Type B pancreatic cell (in vitro differentiated cells): ENCODE results near the gene NAA50. TPM values are rescaled to one million over a fixed set of nuclear protein-coding genes. Genes with fewer than 3 reads are reported as not detected.
A peak's percentile ranks its signal among the peaks of the same experiment; 100 is the strongest.

Experiments
- DNase-seq: peaks from one replicate; pipeline ENCODE4 v3.0.0; 2021; ENCODE audit warnings: mixed read lengths; ENCODE audit not compliant: unreplicated experiment; ENCODE audit errors: extremely low spot score
- H3K27ac Mint-ChIP-seq: 2 replicates; pipeline ENCODE4 v1.8.0; 2021; ENCODE audit warnings: mild to moderate bottlenecking, mixed read lengths
- H3K27me3 Mint-ChIP-seq: 2 replicates; pipeline ENCODE4 v1.8.0; 2021; ENCODE audit warnings: mixed read lengths
- H3K36me3 Mint-ChIP-seq: 2 replicates; pipeline ENCODE4 v1.8.0; 2021; ENCODE audit warnings: mixed read lengths
- H3K4me1 Mint-ChIP-seq: one replicate; pipeline ENCODE4 v1.8.0; 2021; ENCODE audit warnings: mixed read lengths; ENCODE audit not compliant: unreplicated experiment
- H3K4me3 Mint-ChIP-seq: 2 replicates; pipeline ENCODE4 v1.8.0; 2021; ENCODE audit warnings: mild to moderate bottlenecking, mixed read lengths
- H3K9me3 Mint-ChIP-seq: 2 replicates; pipeline ENCODE4 v1.8.0; 2021; ENCODE audit warnings: mixed read lengths
- CTCF ChIP-seq: fragments of 200-600 bp; sonication (generic); conservative IDR thresholded peaks from 2 replicates; pipeline ENCODE4 v1.5.0; 2021; ENCODE audit warnings: antibody characterized with exemption, mild to moderate bottlenecking
- long read RNA-seq: library from polyadenylated mRNA; unstranded; transcript quantifications from one replicate; pipeline ENCODE4 v2.0.0, GENCODE V29; 2020
- total RNA-seq: library from RNA; stranded (reverse); gene quantifications from 2 replicates; pipeline ENCODE4 v1.2.1, GENCODE V29; 2021; ENCODE audit warnings: low replicate concordance

Gene NAA50
- total RNA-seq, result 117 and 138 TPM in 2 replicates
- long read RNA-seq, full-length matches to known transcripts, result 180 of 197 reads
- long read RNA-seq, partial matches to known transcripts, result 4 of 197 reads
- long read RNA-seq, other reads (novel, unspliced or antisense), result 13 of 197 reads

GRCh38 chr3:113745756-113746547 lies at the start of gene NAA50:
Gene NAA50, minus strand, starts transcription at chr3:113746249. Its CDS starts 300 bp downstream, at chr3:113745949.
- H3K27ac Mint-ChIP-seq, result peak within 1 kb of the TSS; percentile 100
- peaks cover 39% of the 10 kb centered on the region for H3K4me1 Mint-ChIP-seq
- H3K4me3 Mint-ChIP-seq, result peak within 1 kb of the TSS; percentile 98
- TF ChIP-seq CTCF, result peak; percentile 60
- H3K36me3 Mint-ChIP-seq, result peaks cover 4% of the 10 kb centered on the region
- no peaks in the 10 kb centered on the region for H3K27me3 Mint-ChIP-seq
- DNase-seq, result peak; percentile 88
- H3K9me3 Mint-ChIP-seq, result no peaks in the 10 kb centered on the region

GRCh38 chr3:113795693-113796092 lies 49.6 kb upstream of the NAA50 start:
- peaks cover 7% of the 10 kb centered on the region for H3K36me3 Mint-ChIP-seq
- no peaks in the 10 kb centered on the region for H3K27me3 Mint-ChIP-seq
- no peaks in the 10 kb centered on the region for H3K9me3 Mint-ChIP-seq
- DNase-seq, result no peak
- no peak overlapping the region for H3K4me3 Mint-ChIP-seq
- TF ChIP-seq CTCF, result no peak
- H3K27ac Mint-ChIP-seq, result no peak overlapping the region
- no peaks in the 10 kb centered on the region for H3K4me1 Mint-ChIP-seq

GRCh38 chr3:113794526-113794925 lies 48.5 kb upstream of the NAA50 start:
- Mint-ChIP-seq H3K4me3 (no peak overlapping the region), H3K27me3 (no peaks in the 10 kb centered on the region), H3K4me1 (no peaks in the 10 kb centered on the region), H3K36me3 (peaks cover 7% of the 10 kb centered on the region), H3K9me3 (no peaks in the 10 kb centered on the region), H3K27ac (no peak overlapping the region)
- no peak for TF ChIP-seq CTCF
- DNase-seq, result no peak

- H3K36me3 Mint-ChIP-seq, result peaks cover 4% of the 10 kb centered on the region
- no peak for DNase-seq
- no peaks in the 10 kb centered on the region for H3K4me1 Mint-ChIP-seq
- H3K9me3 Mint-ChIP-seq, result no peaks in the 10 kb centered on the region
- TF ChIP-seq CTCF, result no peak
- no peaks in the 10 kb centered on the region for H3K27me3 Mint-ChIP-seq
- no peak overlapping the region for H3K27ac Mint-ChIP-seq
- no peak overlapping the region for H3K4me3 Mint-ChIP-seq
Observed at GRCh38 chr3:113791381-113791780, 45.3 kb upstream of the NAA50 start.

- Mint-ChIP-seq H3K27me3 (no peaks in the 10 kb centered on the region), H3K4me3 (no peak overlapping the region), H3K4me1 (no peaks in the 10 kb centered on the region), H3K36me3 (peaks cover 4% of the 10 kb centered on the region), H3K9me3 (no peaks in the 10 kb centered on the region), H3K27ac (no peak overlapping the region)
- no peak for TF ChIP-seq CTCF
- DNase-seq, result no peak
Observed at GRCh38 chr3:113783980-113784379, 37.9 kb upstream of the NAA50 start.
